Measurements from ENCODE around the gene GNLY. TPM values are rescaled to one million over a fixed set of nuclear protein-coding genes. Genes with fewer than 3 reads are reported as not detected.

GNLY gene
- total RNA-seq, 1 donor from 2014 or later: 2.2 TPM

- no peak for DNase-seq (ENCODE audit: low spot score)
Measured at GRCh38 chr2:85681776-85682175, 12.4 kb upstream of the GNLY start.

- no peak for DNase-seq (ENCODE audit: low spot score)
Measured at GRCh38 chr2:85682378-85682777, 11.8 kb upstream of the GNLY start.

DNA sequence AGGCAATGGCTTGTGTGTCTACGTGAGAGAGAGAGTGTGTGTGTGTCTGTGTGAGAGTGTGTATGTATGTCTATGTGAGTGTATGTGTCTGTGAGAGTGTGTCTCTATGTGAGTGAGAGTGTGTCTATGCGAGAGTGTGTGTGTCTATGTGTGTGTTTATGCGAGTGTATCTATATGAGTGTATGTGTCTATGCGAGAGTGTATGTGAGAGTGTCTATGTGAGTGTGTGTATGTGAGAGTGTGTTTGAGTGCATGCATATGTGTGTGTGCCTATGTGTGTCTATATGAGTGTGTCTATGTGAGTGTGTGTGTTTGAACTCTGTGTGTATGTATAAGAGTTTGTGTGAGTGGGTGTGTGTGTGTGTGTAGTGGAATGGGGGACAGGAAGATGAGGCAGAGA lies 9.8 kb upstream of the GNLY start:
- no peak for DNase-seq (ENCODE audit: low spot score)

- no peak for DNase-seq (ENCODE audit: low spot score)
Measured at GRCh38 chr2:85684806-85685205, 9.4 kb upstream of the GNLY start.

- no peak for DNase-seq (ENCODE audit: low spot score)
Measured at GRCh38 chr2:85690932-85691331, 3.2 kb upstream of the GNLY start.

GRCh38 chr2:85692039-85692645 lies 2.0 kb upstream of the GNLY start:
- no peak for DNase-seq (ENCODE audit: low spot score)

GRCh38 chr2:85695121-85695520 lies 963 bp downstream of the GNLY start:
- DNase-seq (ENCODE audit: low spot score): no peak

- no peak for DNase-seq (ENCODE audit: low spot score)
Measured at GRCh38 chr2:85695691-85696668, 1.8 kb downstream of the GNLY start.

DNA sequence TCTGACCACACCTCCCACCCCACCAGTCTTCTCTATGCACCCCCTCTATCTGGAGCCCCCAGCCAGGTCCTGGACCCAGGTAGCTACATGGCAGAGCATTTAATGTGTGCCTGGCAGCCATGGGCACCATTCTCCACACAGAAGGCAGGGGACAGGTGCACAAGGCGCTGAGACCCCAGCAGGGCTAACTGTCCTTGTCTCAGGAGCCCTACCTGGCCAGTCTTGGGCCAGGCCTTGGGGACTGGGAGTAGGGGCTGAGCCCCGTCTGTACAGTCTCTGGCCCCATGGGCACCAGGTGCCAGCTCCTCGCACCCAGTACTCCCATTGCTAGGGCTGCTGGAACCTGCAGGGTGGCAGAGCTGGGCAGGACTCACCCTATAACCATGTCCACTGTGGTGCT lies 2.9 kb downstream of the GNLY start:
- DNase-seq (ENCODE audit: low spot score): no peak

DNA sequence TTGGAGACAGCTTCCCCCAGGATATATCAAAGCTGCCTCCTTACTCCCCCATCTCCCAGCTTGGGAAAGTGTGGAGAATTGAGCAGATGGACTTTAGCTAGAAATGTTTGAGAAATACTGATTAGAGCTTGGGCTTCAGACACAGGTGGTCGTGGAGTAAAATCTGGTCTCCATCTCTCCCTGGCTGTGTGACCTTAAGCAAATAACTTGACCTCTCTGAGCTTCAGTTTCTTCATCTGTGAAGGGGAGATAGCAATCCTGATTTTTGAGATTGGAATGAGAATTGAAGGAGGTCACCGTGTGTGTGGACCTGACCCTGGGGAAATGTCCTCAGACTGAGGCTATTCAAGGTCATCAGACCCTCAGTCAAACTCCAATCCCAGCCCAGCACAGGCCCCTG lies 3.6 kb downstream of the GNLY start:
- no peak for DNase-seq (ENCODE audit: low spot score)

DNA sequence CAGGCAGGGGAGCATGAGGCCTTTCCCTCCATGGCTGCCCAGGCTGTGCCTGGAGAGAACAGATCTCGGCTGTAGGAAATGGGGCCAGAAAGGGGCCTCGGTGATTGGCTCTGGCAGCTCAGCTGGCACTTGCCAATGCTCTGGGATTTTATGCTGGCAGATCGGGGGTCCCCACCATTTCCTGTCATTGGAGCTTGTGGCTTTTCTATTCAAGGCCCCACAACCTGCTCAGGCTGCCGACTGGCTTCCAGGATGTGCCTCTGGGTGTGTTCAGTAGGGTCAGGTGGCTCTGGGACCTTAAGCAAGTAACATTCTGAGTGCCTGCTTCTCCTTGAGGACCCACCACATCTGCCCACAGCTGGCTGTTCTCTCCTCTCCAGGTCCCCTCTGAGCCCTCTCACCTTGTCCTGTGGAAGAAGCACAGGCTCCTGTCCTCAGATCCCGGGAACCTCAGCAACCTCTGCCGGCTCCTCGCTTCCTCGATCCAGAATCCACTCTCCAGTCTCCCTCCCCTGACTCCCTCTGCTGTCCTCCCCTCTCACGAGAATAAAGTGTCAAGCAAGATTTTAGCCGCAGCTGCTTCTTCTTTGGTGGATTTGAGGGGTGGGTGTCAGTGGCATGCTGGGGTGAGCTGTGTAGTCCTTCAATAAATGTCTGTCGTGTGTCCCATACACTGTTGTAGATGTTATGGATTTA lies 4.2 kb downstream of the GNLY start:
- DNase-seq (ENCODE audit: low spot score): no peak

DNA sequence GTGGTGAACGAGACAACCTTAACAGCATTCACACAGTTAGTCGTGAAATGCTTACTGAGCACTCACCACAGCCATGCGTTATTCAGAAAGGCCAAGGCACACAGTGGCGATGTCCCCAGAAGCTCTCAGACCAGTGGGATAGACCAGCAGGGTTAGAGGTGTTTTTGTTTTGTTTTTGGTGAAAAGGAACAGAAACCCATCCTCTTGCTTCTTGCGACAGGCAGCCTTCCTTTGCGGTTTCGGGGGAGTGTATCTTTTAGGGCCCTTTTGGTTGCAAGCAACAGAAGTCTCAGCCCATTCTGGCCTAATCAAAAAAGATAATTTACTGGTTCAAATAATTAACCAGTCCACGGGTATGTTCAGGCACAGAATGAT lies 4.7 kb downstream of the GNLY start:
- no peak for DNase-seq (ENCODE audit: low spot score)

GRCh38 chr2:85699325-85699724 lies 5.2 kb downstream of the GNLY start:
- DNase-seq (ENCODE audit: low spot score): no peak

DNA sequence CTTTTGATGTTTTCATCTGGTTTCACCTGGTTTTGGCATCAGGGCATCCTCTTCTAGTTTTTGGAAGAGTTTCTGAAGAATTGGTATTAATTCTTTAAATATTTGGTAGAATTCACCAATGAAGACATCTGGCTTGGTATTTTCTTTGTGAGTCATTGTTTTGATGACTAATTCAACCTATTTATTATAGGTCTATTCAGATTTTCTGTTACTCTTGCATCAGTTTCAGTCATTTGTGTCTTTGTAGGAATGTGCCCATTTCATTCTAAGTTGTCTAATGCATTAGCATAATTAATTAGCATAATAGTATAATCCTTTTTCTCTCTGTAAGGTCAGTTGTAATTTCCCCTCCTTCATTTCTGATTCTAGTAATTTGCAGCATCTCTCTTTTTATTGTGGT lies 8.0 kb downstream of the GNLY start:
- no peak for DNase-seq (ENCODE audit: low spot score)

DNA sequence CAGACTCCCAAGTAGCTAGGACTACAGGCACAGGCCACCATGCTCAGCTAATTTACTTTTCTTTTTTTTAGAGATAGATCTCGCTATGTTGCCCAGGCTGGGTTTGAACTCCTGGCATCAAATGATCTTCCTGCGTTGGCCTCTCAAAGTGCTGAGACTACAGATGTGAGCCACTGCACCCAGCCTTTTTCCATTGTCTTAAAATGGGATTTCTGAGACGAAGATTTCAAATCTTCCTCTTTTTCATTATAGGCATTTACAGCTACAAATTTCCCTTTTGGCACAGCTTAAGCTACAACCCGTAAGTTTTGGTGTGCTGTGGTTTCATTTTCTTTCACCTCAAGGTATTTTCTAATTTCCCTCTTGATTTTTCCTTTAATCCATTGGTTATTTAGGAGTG lies 8.6 kb downstream of the GNLY start:
- DNase-seq (ENCODE audit: low spot score): no peak

DNA sequence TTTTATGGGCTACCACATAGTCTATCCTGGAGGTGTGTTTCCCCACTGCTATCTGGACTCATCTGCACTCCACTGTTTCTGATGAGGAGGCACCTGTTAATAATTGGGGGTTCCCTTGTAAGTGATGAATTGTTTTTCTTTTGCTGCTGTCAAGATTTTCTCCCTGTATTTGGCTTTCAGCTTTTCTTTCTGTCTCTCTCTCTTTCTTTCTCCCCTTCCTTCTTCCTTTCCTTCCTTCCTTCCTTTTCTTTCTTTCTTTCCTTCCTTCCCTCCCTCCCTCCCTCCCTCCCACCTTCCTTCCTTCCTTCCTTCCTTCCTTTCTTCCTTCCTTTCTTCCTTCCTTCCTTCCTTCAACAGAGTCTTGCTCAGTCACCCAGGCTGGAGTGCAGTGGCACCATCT lies 9.2 kb downstream of the GNLY start:
- DNase-seq (ENCODE audit: low spot score): no peak

DNA sequence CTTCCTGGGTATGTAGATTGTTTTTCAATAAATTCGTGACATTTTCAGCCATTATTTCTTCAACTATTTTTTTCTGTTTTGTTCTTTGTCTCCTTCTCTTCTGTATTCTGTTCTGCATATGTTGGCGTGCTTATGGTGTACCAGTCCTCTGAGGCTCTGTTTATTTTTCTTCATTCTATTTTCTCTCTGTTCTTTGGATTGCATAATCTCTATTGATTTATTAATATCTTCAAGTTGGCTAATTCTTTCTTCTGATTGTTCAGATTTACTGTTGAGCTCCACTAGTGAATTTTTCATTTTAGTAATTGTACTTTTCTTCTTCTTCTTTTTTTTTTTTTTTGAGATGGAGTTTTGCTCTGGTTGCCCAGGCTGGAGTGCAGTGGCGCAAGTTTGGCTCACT lies 9.9 kb downstream of the GNLY start:
- no peak for DNase-seq (ENCODE audit: low spot score)

DNA sequence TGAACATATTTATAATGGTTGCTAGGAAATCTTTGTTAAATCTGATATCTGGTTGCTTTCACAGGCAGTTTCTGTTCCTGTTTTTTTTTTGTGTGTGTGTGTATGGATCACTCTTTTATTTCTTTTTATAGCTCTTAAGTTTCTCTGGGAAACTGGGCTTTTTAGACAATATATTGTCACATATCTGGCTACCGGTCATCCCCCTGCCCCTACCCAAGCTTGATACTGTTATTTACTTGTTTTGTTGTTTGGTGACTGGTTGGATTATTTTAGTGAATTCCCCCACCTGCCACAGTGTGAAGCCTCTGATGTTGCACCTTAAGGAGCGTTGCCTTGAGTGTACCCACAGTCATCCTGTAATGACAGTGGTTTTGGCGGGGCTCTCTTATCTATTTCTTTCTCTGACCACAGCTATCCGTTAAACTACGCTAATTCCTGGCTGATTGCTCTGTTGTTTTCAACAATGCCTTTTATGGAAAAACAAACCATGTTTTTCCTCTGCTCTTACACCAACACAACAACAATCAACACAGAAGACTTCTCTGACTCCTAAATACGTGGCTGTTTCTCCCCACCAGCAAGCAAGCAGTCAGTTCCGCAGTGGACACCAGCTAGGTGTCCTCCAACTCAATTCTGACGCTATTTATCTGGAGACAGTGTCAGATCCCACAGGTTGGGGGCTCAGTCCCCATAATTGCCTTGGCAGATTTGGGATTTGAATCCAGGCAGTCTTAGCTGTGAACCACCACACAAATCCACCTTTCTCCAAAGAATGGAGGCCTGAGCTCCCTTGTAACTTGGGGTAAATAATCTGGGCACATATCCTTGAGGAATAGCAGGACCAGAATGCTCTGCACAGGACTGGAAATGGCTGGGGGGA lies 10.9 kb downstream of the GNLY start:
- DNase-seq (ENCODE audit: low spot score): no peak

DNA sequence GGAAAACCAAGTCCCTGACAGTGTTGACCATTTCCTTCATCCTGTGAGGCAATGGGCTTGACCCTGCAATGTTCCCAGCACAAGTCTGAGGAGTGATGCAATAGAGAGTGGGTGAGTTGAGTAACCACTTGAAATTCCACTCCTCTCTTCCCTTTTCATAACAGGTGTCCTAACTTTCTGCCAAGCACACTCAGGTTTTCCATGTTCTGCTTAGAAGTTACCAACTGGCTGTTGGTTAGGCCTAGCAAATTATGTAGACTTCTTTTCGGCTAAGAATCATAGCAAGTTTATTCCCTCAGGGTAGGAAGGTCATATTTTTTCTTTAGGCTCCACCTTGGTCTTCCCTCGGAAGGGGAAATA lies 11.5 kb downstream of the GNLY start:
- DNase-seq (ENCODE audit: low spot score): peak; percentile 33

DNA sequence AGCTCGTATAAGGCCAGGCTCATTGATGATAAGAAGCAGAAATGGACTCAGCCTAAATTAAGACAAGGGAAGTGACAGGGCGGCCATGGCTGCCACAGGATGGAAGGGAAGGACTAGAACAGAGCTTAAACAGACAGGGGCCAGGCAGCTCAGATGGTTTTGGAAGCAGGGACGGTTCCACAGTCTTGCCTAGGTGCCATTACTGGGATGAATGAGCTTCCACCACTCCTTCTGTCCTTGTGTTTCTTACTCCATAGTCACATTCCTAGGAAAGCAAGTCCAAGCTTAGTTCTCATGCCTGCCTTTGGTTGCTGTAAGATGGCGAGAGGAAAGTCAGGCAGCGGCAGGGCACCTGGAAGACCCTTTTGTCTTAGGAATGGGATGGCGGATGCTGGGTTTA lies 11.9 kb downstream of the GNLY start:
- DNase-seq (ENCODE audit: low spot score): no peak

DNA sequence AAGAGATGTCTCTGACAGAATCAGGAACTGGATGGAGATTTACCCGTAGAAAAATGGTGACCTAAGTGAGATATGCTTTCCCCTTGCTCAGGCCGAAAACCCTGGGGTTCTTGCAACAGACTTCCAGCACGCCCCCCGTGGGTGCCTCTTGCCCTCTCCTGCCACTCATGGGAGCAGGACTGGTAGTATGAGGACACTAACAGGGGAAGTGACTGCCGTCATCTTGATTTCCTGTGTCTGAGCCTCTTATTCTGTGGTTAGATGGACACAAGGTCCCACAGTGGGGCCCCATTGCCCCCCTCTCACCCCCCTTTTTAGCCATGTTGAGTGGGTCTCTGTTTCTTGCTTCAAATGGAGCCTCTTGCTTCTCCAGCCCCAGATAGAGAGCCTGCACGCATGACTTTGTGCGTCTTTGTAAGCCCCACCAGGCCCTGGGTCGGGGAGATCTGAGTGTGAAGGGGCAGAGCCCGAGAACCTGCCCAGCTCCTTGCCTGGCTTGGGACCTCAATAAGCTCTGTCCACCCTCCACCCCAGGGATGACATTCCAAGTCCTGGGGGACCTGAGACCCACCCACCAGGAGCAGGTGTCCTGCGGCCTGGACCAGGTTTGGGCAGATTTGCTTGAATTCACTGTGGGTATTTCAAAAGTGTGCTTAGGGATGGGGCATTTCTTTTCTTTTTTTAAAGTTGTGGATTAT lies 12.6 kb downstream of the GNLY start:
- DNase-seq (ENCODE audit: low spot score): no peak
